Measurements from ENCODE around the gene RPRM.
"Not testable (repeated sequence)": the region's sequence is repeated elsewhere in the genome, so short reads cannot be mapped to it uniquely, and the experiment has no call there.

RPRM gene

GRCh38 chr2:153478289-153479261, at the start of gene RPRM:
Gene RPRM, minus strand, starts transcription at chr2:153478762. Its CDS starts 197 bp downstream, at chr2:153478565.
- no peaks in the 10 kb centered on the region for H3K36me3 ChIP-seq (ENCODE audit: insufficient read depth, low read length)
- peak within 1 kb of the TSS; percentile 19 for H3K27ac ChIP-seq (ENCODE audit: low read depth, low read length)
- H3K27me3 ChIP-seq (ENCODE audit: control insufficient read depth in 1 of 2, insufficient read depth in 2 of 2, low read length in 2 of 2), result peaks cover 0 to 8% of the 10 kb centered on the region in 2 donors
- H3K4me1 ChIP-seq (ENCODE audit: insufficient read depth, low read length), result peaks cover 18% of the 10 kb centered on the region
- H3K4me3 ChIP-seq (ENCODE audit: low read depth in 1 of 2, low read length in 2 of 2), result peak within 1 kb of the TSS; percentile 68 to 71
- peak within 1 kb of the TSS; percentile 10 for H3K9ac ChIP-seq (ENCODE audit: low read length)
- no peaks in the 10 kb centered on the region for H3K9me3 ChIP-seq (ENCODE audit: low read length)

GRCh38 chr2:153519257-153519875, 40.8 kb upstream of the RPRM start:
- no peaks in the 10 kb centered on the region for H3K9me3 ChIP-seq (ENCODE audit: low read length)
- no peak overlapping the region for H3K27ac ChIP-seq (ENCODE audit: low read depth, low read length)
- no peak overlapping the region for H3K4me3 ChIP-seq (ENCODE audit: low read depth in 1 of 2, low read length in 2 of 2)
- H3K9ac ChIP-seq (ENCODE audit: low read length), result no peak overlapping the region
- no peaks in the 10 kb centered on the region for H3K27me3 ChIP-seq (ENCODE audit: control insufficient read depth in 1 of 2, insufficient read depth in 2 of 2, low read length in 2 of 2)
- H3K4me1 ChIP-seq (ENCODE audit: insufficient read depth, low read length), result no peaks in the 10 kb centered on the region
- H3K36me3 ChIP-seq (ENCODE audit: insufficient read depth, low read length), result no peaks in the 10 kb centered on the region

- no peak overlapping the region for H3K27ac ChIP-seq (ENCODE audit: low read depth, low read length)
- no peaks in the 10 kb centered on the region for H3K9me3 ChIP-seq (ENCODE audit: low read length)
- no peaks in the 10 kb centered on the region for H3K27me3 ChIP-seq (ENCODE audit: control insufficient read depth in 1 of 2, insufficient read depth in 2 of 2, low read length in 2 of 2)
- no peaks in the 10 kb centered on the region for H3K36me3 ChIP-seq (ENCODE audit: insufficient read depth, low read length)
- H3K4me3 ChIP-seq (ENCODE audit: low read depth in 1 of 2, low read length in 2 of 2), result no peak overlapping the region
- no peak overlapping the region for H3K9ac ChIP-seq (ENCODE audit: low read length)
- no peaks in the 10 kb centered on the region for H3K4me1 ChIP-seq (ENCODE audit: insufficient read depth, low read length)
Measured at GRCh38 chr2:153512331-153512730, 33.8 kb upstream of the RPRM start.

GRCh38 chr2:153510996-153511395, 32.4 kb upstream of the RPRM start:
- Histone ChIP-seq H3K36me3 (ENCODE audit: insufficient read depth, low read length) (no peaks in the 10 kb centered on the region), H3K27ac (ENCODE audit: low read depth, low read length) (no peak overlapping the region), H3K27me3 (ENCODE audit: control insufficient read depth in 1 of 2, insufficient read depth in 2 of 2, low read length in 2 of 2) (no peaks in the 10 kb centered on the region), H3K9ac (ENCODE audit: low read length) (no peak overlapping the region), H3K9me3 (ENCODE audit: low read length) (no peaks in the 10 kb centered on the region), H3K4me3 (ENCODE audit: low read depth in 1 of 2, low read length in 2 of 2) (no peak overlapping the region), H3K4me1 (ENCODE audit: insufficient read depth, low read length) (no peaks in the 10 kb centered on the region)

GRCh38 chr2:153509133-153509532, 30.6 kb upstream of the RPRM start:
- Histone ChIP-seq H3K36me3 (ENCODE audit: insufficient read depth, low read length) (no peaks in the 10 kb centered on the region), H3K9ac (ENCODE audit: low read length) (no peak overlapping the region), H3K4me1 (ENCODE audit: insufficient read depth, low read length) (no peaks in the 10 kb centered on the region), H3K27me3 (ENCODE audit: control insufficient read depth in 1 of 2, insufficient read depth in 2 of 2, low read length in 2 of 2) (no peaks in the 10 kb centered on the region), H3K9me3 (ENCODE audit: low read length) (no peaks in the 10 kb centered on the region), H3K4me3 (ENCODE audit: low read depth in 1 of 2, low read length in 2 of 2) (no peak overlapping the region), H3K27ac (ENCODE audit: low read depth, low read length) (no peak overlapping the region)

GRCh38 chr2:153506499-153506898, 27.9 kb upstream of the RPRM start:
- H3K9ac ChIP-seq (ENCODE audit: low read length); H3K36me3 ChIP-seq (ENCODE audit: insufficient read depth, low read length); H3K9me3 ChIP-seq (ENCODE audit: low read length); H3K27me3 ChIP-seq (ENCODE audit: control insufficient read depth in 1 of 2, insufficient read depth in 2 of 2, low read length in 2 of 2); H3K4me3 ChIP-seq (ENCODE audit: low read depth in 1 of 2, low read length in 2 of 2); H3K27ac ChIP-seq (ENCODE audit: low read depth, low read length); H3K4me1 ChIP-seq (ENCODE audit: insufficient read depth, low read length): not testable (repeated sequence)

GRCh38 chr2:153499439-153499838, 20.9 kb upstream of the RPRM start:
- no peaks in the 10 kb centered on the region for H3K36me3 ChIP-seq (ENCODE audit: insufficient read depth, low read length)
- peaks cover 6% of the 10 kb centered on the region for H3K4me1 ChIP-seq (ENCODE audit: insufficient read depth, low read length)
- H3K9me3 ChIP-seq (ENCODE audit: low read length), result no peaks in the 10 kb centered on the region
- no peak overlapping the region for H3K4me3 ChIP-seq (ENCODE audit: low read depth in 1 of 2, low read length in 2 of 2)
- no peaks in the 10 kb centered on the region for H3K27me3 ChIP-seq (ENCODE audit: control insufficient read depth in 1 of 2, insufficient read depth in 2 of 2, low read length in 2 of 2)
- no peak overlapping the region for H3K27ac ChIP-seq (ENCODE audit: low read depth, low read length)
- H3K9ac ChIP-seq (ENCODE audit: low read length), result no peak overlapping the region

- no peaks in the 10 kb centered on the region for H3K27me3 ChIP-seq (ENCODE audit: control insufficient read depth in 1 of 2, insufficient read depth in 2 of 2, low read length in 2 of 2)
- H3K4me3 ChIP-seq (ENCODE audit: low read depth in 1 of 2, low read length in 2 of 2), result no peak overlapping the region
- H3K36me3 ChIP-seq (ENCODE audit: insufficient read depth, low read length), result no peaks in the 10 kb centered on the region
- H3K9me3 ChIP-seq (ENCODE audit: low read length), result no peaks in the 10 kb centered on the region
- H3K27ac ChIP-seq (ENCODE audit: low read depth, low read length), result no peak overlapping the region
- peaks cover 6% of the 10 kb centered on the region for H3K4me1 ChIP-seq (ENCODE audit: insufficient read depth, low read length)
- no peak overlapping the region for H3K9ac ChIP-seq (ENCODE audit: low read length)
Measured at GRCh38 chr2:153497938-153498629, 19.5 kb upstream of the RPRM start.

GRCh38 chr2:153495725-153496124, 17.2 kb upstream of the RPRM start:
- Histone ChIP-seq H3K27ac (ENCODE audit: low read depth, low read length) (no peak overlapping the region), H3K4me1 (ENCODE audit: insufficient read depth, low read length) (peaks cover 6% of the 10 kb centered on the region), H3K4me3 (ENCODE audit: low read depth in 1 of 2, low read length in 2 of 2) (no peak overlapping the region), H3K27me3 (ENCODE audit: control insufficient read depth in 1 of 2, insufficient read depth in 2 of 2, low read length in 2 of 2) (no peaks in the 10 kb centered on the region), H3K9me3 (ENCODE audit: low read length) (no peaks in the 10 kb centered on the region), H3K9ac (ENCODE audit: low read length) (no peak overlapping the region), H3K36me3 (ENCODE audit: insufficient read depth, low read length) (no peaks in the 10 kb centered on the region)

- Histone ChIP-seq H3K9me3 (ENCODE audit: low read length) (no peaks in the 10 kb centered on the region), H3K36me3 (ENCODE audit: insufficient read depth, low read length) (no peaks in the 10 kb centered on the region), H3K27me3 (ENCODE audit: control insufficient read depth in 1 of 2, insufficient read depth in 2 of 2, low read length in 2 of 2) (no peaks in the 10 kb centered on the region), H3K4me3 (ENCODE audit: low read depth in 1 of 2, low read length in 2 of 2) (no peak overlapping the region), H3K27ac (ENCODE audit: low read depth, low read length) (no peak overlapping the region), H3K9ac (ENCODE audit: low read length) (no peak overlapping the region), H3K4me1 (ENCODE audit: insufficient read depth, low read length) (no peaks in the 10 kb centered on the region)
Measured at GRCh38 chr2:153488072-153488471, 9.5 kb upstream of the RPRM start.

GRCh38 chr2:153487448-153487847, 8.9 kb upstream of the RPRM start:
- Histone ChIP-seq H3K4me3 (ENCODE audit: low read depth in 1 of 2, low read length in 2 of 2) (no peak overlapping the region), H3K9me3 (ENCODE audit: low read length) (no peaks in the 10 kb centered on the region), H3K9ac (ENCODE audit: low read length) (no peak overlapping the region), H3K27me3 (ENCODE audit: control insufficient read depth in 1 of 2, insufficient read depth in 2 of 2, low read length in 2 of 2) (no peaks in the 10 kb centered on the region), H3K36me3 (ENCODE audit: insufficient read depth, low read length) (no peaks in the 10 kb centered on the region), H3K4me1 (ENCODE audit: insufficient read depth, low read length) (no peaks in the 10 kb centered on the region), H3K27ac (ENCODE audit: low read depth, low read length) (no peak overlapping the region)
